Measurements from ENCODE around the gene BTBD9. TPM values are rescaled to one million over a fixed set of nuclear protein-coding genes. Genes with fewer than 3 reads are reported as not detected.

BTBD9 gene
- total and polyA plus RNA-seq, 2 experiments from 2014 or later = 13.0 to 17.0 TPM

GRCh38 chr6:38215651-38216311 is 423.9 kb downstream of the BTBD9 start:
- H3K79me2 ChIP-seq = no peaks in the 10 kb centered on the region
- H3K9me2 ChIP-seq (replicated peaks; ENCODE audit: insufficient read depth) = no peaks in the 10 kb centered on the region
- H4K20me1 ChIP-seq (ENCODE audit: insufficient read depth, poor library complexity, severe bottlenecking) = no peaks in the 10 kb centered on the region
- TF ChIP-seq, protein P1, sequence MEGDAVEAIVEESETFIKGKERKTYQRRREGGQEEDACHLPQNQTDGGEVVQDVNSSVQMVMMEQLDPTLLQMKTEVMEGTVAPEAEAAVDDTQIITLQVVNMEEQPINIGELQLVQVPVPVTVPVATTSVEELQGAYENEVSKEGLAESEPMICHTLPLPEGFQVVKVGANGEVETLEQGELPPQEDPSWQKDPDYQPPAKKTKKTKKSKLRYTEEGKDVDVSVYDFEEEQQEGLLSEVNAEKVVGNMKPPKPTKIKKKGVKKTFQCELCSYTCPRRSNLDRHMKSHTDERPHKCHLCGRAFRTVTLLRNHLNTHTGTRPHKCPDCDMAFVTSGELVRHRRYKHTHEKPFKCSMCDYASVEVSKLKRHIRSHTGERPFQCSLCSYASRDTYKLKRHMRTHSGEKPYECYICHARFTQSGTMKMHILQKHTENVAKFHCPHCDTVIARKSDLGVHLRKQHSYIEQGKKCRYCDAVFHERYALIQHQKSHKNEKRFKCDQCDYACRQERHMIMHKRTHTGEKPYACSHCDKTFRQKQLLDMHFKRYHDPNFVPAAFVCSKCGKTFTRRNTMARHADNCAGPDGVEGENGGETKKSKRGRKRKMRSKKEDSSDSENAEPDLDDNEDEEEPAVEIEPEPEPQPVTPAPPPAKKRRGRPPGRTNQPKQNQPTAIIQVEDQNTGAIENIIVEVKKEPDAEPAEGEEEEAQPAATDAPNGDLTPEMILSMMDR (IDR thresholded peaks at IDR 0.05; ENCODE audit: poor library complexity) = no peak
- TF ChIP-seq EZH2 (IDR thresholded peaks at IDR 0.05; ENCODE audit: borderline replicate concordance) (no peak), EZH2phosphoT487 (IDR thresholded peaks at IDR 0.05; ENCODE audit: low read depth, severe bottlenecking, unreplicated experiment) (no peak)
- no peaks in the 10 kb centered on the region for H3K27me3 ChIP-seq
- no peak overlapping the region for H2AFZ ChIP-seq
- no peak overlapping the region for H3K27ac ChIP-seq
- no peaks in the 10 kb centered on the region for H3K4me1 ChIP-seq (ENCODE audit: insufficient read depth)
- no peak overlapping the region for H3K4me2 ChIP-seq
- H3K36me3 ChIP-seq (replicated peaks; ENCODE audit: insufficient read depth, low read depth) = no peaks in the 10 kb centered on the region
- H3K4me3 ChIP-seq = no peak overlapping the region
- DNase-seq (ENCODE audit: low spot score) = no peak
- 79% methylated on average over 5 of the region's 5 CpGs for WGBS (ENCODE audit: low lambda C conversion rate, missing lambda C conversion rate)
- no peaks in the 10 kb centered on the region for H3K9me3 ChIP-seq (ENCODE audit: low read depth)

- WGBS (ENCODE audit: low lambda C conversion rate, missing lambda C conversion rate) = 85% methylated on average over 11 of the region's 11 CpGs
- H3K4me3 ChIP-seq = no peak overlapping the region
- no peak overlapping the region for H2AFZ ChIP-seq
Measured at GRCh38 chr6:38215225-38215624, 424.5 kb downstream of the BTBD9 start.

GRCh38 chr6:38214159-38214558 is 425.6 kb downstream of the BTBD9 start:
- Histone ChIP-seq H3K4me2 (no peak overlapping the region), H3K79me2 (no peaks in the 10 kb centered on the region), H3K27me3 (no peaks in the 10 kb centered on the region), H3K4me3 (no peak overlapping the region), H3K9me3 (ENCODE audit: low read depth) (no peaks in the 10 kb centered on the region), H3K9me2 (replicated peaks; ENCODE audit: insufficient read depth) (no peaks in the 10 kb centered on the region), H2AFZ (no peak overlapping the region), H3K4me1 (ENCODE audit: insufficient read depth) (no peaks in the 10 kb centered on the region), H3K27ac (no peak overlapping the region), H4K20me1 (ENCODE audit: insufficient read depth, poor library complexity, severe bottlenecking) (no peaks in the 10 kb centered on the region), H3K36me3 (replicated peaks; ENCODE audit: insufficient read depth, low read depth) (no peaks in the 10 kb centered on the region)
- TF ChIP-seq, protein P1 (IDR thresholded peaks at IDR 0.05; ENCODE audit: poor library complexity) = no peak
- WGBS (ENCODE audit: low lambda C conversion rate, missing lambda C conversion rate) = 100% methylated on average over 2 of the region's 2 CpGs
- no peak for DNase-seq (ENCODE audit: low spot score)

More at GRCh38 chr6:38215225-38215624, 424.5 kb downstream of the BTBD9 start:
- DNase-seq (ENCODE audit: low spot score) = no peak
- no peaks in the 10 kb centered on the region for H4K20me1 ChIP-seq (ENCODE audit: insufficient read depth, poor library complexity, severe bottlenecking)
- no peaks in the 10 kb centered on the region for H3K9me2 ChIP-seq (replicated peaks; ENCODE audit: insufficient read depth)
- H3K27ac ChIP-seq = no peak overlapping the region
- no peaks in the 10 kb centered on the region for H3K79me2 ChIP-seq
- TF ChIP-seq, protein P1 (IDR thresholded peaks at IDR 0.05; ENCODE audit: poor library complexity) = no peak
- TF ChIP-seq EZH2phosphoT487 (IDR thresholded peaks at IDR 0.05; ENCODE audit: low read depth, severe bottlenecking, unreplicated experiment) = no peak
- no peak for TF ChIP-seq EZH2 (IDR thresholded peaks at IDR 0.05; ENCODE audit: borderline replicate concordance)
- H3K9me3 ChIP-seq (ENCODE audit: low read depth) = no peaks in the 10 kb centered on the region
- H3K4me2 ChIP-seq = no peak overlapping the region
- no peaks in the 10 kb centered on the region for H3K4me1 ChIP-seq (ENCODE audit: insufficient read depth)
- no peaks in the 10 kb centered on the region for H3K36me3 ChIP-seq (replicated peaks; ENCODE audit: insufficient read depth, low read depth)
- no peaks in the 10 kb centered on the region for H3K27me3 ChIP-seq

All from hepatocyte (in vitro differentiated cells).